Stimulated activated CD4-positive, alpha-beta T cell treated with anti-CD3 and anti-CD28 coated beads, Interleukin-15, amount 100 ng/mL, for 48 hours (primary cell): ENCODE measurements around the gene NCKAP5.

ENCODE experiments used
- DNase-seq, 2 donors: peaks; one replicate each; pipeline ENCODE4 v3.0.0-alpha.2; 2020; ENCODE audit warnings: low read depth in 2 of 2

Gene NCKAP5

DNA sequence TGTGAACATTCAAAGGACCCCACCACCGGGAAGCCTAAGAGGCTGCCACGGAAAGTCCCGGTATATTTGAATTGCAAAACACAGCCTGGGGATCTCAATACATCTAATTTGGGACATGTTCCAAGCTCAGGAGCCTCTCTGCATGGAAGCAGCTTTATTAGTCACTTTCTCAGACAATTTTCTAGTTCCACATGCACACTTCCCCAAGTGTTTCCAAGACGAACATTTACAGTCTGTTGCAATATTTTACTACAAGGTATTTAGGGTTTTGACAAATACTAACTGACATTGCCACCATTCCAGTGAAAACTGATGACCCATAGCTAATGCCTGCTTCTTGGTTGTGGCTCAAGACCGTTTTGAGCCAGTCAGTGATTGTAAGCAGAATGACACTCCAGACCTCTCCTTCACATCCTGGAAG, 145.3 kb downstream of the NCKAP5 start:
- DNase-seq = no peak

DNA sequence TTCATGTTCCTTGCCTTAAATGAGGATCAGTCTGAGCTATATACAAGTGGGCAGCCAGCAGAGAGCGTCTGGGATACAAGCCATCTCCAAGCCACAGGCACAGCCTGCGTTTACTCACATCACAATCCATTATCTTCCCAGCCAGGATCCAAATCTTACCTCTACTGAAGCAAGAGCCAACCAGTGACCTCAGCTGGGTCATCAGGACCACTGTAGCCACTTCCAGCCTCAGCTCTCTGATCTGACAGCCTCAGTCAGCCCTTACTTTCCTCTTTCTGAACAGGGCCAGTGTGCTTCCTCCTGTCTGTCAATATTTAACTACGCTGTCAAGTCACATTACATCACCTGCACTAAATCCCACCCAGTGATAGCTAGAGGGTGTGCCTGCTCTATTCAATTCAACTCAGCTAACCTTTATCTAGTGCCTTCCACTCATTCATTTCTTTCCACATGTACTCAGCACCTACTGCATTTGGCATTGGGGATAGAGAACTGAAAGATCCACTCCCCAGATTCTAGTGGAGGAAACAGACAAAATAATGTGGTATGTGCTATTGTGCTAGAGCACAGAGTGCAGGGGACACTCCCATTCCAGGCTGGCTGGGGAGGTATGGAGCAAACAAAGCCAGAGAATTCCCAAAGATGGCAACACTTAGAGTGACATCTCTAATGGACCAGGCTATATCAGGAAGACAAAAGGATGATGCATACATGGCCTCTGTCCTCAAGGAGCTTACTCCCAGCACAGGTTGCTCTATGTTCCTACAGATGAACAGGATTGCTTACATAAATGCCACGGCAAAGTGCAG, 146.5 kb downstream of the NCKAP5 start:
- DNase-seq = no peak

DNA sequence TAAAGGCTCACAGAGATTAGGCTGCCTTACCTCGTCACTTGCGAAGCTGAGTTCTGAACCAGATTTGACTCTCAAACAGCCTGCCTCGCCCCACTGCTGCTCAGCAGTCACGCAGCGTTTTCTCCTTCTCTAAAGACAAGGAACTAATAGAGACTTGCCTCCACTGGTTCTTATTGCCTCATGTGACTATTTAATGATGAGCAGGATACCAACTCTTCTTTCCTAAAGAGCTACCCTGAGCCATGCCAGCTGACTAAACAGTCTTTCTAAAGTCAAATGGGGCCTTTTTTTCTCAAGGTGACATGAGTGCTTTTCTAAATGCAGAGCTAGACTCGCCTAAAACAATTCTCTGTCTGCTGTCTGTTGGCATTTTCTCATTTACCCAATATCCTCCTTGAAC, 147.5 kb downstream of the NCKAP5 start:
- no peak for DNase-seq

DNA sequence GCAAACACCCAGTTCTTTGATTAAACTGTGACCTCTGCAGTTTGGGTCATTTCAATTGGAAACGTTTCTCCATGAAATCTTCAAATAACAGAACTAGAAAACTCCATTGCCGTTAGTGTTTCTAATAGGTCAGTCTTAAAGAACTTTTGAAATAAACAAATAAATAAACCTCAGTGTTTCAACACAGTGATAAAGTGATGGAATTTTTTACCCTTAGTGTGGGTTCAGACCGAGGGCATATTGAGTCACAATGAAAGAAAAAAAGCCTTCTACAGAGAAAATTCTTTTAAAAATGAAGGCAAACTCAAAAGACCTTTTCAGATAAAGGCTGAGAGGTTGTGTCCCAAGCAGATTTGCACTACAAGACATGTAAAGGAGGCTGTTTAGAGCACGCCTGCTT, 149.6 kb downstream of the NCKAP5 start:
- DNase-seq = no peak

DNA sequence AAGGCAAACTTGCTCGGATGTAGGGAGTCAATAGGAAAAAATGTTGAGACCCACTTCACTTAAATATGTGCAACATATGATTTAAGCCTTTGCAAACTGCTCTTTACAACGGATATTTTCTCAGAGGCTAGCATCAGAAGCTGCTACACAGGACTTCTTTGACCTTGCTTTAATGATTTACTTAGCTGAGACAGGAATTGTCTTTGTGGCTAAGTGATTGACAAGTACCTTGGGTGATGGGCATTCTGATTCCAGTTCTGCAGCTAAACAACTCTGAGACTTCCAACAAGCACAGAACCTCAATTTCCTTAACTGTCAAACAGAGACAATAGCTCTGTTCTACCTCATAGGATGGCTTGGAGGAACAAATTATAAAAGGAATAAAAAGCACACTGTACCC, 150.2 kb downstream of the NCKAP5 start:
- DNase-seq = no peak

DNA sequence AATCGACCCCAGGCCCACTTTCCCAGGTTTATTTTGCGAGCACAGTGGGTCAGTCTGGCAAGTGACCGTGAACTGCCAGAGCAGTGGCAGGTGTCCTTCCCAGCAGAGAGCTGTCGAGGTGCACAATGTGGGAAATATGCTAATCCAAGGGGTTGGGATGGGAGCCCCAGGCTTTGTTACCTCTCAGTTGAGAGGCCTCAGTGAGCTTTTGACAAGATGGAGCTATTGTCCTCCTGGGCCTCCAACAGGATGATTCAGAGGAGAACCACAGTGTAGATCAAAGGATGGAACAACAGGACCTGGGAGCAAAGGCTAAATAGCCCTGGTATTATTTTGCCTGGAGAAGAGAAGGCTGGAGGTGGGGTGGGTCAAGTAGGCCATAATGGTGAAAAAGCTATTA, 150.8 kb downstream of the NCKAP5 start:
- DNase-seq = no peak

DNA sequence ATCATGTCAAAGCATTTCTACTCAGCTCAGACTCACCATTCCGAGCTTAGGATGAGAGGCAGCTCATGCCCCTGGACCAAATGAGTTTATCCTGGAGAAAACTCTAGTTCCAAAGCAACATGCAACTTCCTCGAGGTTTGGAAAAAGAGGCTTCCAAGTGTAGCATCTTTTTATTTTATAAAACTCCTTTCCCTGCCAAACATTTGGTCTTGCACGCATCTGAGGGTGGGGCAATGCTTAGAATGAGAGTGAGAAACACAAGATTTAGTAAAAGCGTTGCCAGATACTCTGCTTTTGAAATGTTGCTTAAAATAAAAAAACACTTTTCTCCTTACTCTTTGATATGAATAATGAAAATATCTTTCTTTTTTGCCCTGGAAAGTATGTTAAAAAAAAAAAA, 151.5 kb downstream of the NCKAP5 start:
- DNase-seq = no peak

DNA sequence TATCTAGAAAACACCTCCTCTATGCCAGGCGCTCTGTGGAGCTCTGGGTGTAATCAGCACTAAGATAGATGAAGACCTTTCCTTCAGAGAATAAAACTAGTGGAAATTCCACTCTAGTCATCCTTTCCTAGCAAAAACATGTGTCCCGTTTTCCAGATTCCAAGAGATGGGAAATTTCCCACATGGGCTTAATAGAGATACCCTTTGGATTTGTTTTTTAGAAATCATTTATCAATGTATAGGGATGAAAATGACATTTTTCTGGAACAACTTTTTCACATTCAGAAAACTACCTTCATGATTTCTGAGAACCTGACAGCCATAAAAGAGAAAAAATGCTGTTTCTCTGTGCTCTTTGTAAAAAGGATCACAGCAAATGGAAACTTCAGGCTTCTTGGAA, 152.1 kb downstream of the NCKAP5 start:
- DNase-seq = no peak

DNA sequence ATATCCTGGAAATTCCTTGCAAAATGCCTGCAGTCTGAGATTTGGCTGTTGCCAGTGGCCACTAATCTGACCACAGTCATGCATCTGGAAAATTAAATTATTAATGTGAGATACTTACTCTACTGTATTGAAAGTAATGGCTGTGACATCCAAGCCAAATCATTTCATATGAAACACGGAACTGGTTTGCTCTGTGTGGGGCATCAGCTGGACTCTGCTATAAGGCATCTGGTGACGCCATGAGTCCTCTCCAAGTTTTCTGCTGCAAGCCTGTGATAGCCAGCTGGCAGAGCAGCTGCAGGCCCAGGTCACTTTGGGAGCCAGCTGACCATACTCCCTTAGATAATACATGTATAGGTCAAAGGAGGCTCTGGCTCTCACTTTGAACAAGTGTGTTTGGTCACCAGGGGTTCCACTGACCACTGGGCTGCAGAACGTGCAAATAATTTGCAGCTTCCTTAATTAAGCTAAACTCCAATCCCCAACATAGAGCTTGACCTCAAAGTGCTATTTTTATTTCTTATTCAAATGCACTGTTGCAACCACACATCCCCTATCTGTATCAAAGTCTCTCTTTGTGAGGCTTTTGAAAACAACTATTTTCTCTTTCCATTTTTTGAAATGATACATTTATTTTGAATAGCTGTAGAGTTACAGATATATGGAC, 152.9 kb downstream of the NCKAP5 start:
- no peak for DNase-seq

DNA sequence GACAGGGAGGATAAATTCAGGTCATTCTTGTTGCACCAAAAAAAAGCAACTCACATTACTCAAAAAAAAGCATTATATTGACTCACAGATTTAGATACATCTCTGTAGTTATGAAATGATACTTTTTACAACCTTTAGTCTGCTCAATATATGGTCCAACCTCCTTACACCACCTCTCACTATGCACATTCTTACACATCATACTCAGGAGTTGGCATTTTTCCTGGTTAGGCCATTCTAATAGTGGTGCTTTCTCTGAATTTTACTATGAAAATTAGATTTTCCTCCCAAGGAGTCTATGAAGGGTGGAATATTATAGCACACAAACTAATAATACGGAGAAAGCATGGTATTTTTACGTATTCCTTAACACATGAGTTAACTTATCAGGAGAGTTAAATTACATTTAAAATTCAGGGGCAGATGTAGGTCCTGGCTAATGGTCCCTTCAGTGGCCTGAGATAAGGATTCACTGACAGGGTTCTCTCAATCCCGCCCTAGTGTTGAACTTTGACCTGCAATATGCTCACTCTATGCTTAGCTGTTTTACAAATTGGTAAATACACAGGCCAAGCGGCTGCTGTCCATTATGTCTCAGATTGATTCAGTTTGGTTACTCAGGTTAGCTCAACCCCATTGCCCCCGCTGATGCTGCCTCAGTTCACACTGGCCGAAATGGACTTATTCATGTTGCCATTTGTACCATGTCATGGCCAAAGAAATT, 153.6 kb downstream of the NCKAP5 start:
- no peak for DNase-seq

DNA sequence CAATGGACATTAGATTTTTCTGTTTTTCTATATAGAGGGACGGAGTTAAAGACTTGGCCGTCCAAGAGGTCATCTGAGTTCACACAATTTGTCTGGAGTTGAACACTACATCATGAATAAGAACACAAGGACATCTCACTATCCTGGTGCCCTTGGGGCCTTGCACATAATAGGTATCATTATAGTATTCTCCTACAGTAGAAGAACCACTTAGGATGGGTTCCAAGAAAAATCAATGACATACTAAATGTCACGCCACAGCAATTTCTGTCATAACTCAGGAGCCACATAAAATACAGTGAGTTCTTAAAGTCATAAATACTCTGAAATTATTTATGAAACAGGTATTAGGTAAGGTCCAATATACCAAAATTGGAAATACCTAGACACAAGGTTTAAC, 154.4 kb downstream of the NCKAP5 start:
- DNase-seq = no peak

DNA sequence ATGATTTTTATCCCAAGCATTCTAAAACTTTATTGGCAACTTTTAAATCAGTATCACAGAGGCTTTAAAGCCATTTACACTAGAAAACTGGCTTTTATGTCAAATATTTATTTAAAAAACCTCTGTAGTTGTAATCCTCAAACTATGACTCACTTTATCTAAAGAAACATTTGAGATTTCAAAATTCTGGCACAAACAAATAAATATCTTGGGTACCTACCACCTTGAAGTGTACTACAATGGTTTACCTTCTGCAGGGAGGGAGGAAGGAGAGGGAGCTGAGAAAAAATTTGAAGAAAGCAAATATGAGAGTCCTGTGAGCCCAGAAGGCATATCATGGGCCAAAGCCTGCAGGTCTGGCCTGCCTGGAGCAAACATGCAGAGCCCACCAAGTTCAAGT, 155.6 kb downstream of the NCKAP5 start:
- DNase-seq = no peak

DNA sequence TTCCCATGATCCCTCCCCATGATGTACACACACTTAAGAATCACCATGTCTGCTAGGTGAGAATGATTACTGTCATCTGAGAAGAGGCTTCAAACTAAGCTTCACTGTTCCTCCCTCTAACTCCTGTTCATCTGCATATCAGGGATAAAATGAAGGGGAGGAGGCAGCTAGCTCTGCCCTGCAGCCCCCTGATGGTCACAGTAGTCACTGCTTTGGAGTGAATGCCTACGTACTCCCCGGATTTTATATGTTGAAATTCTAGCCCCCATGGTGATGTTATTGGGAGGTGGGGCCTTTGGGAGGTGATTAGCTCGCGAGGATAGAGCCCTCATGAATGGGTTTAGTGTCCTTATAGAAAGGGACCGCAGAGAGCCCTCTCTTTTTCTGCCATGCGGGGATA, 156.4 kb downstream of the NCKAP5 start:
- DNase-seq = no peak

DNA sequence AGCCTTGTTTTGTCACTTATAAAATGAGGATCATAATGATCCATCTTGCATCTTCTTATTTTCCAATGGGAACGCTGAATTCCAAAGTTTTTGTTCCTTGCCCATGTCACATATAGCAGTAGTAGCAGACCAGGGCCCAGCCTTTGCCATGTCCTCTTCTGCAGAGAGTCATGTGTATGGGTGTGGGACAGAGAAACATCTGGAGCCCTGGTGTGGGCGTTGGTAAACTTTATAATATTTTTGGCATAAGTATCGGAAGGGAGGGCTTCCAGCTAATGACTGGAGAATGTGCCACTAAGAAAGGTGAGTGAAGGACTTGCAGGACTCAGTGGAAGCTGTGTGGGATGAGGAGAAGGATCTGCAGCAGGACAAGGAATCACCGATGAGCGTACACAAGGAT, 157.2 kb downstream of the NCKAP5 start:
- no peak for DNase-seq

DNA sequence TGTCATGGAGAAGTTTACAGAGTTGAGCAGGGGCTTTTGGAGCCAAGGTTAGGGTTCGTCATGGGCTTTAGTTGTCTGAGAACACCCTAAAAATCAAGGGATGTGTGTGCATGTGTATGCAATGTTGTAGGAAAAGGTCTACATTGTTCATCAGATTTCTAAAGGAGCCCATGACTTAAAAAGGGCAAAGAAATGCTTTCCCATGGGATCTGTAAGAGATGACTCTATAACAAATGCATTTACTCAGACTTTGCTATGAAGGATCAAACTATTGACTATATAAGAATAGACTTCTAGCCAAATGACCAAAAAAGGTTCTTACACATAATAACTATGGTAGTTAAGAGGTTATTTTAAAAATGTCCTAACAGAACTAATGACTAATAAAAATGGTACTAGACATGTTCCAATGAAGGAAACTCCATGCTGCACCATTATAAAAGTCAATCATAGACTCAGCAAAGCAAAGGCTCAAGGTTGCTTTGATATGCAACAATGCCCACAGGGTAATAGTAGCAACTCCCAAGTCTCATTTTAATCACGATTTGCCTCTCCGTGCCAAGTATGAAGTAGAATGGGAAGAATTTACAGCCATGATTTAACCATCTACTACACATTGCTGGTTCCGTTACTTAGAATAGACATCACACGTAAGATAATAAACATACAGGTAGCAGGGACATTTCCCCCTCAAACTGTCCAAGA, 158.5 kb downstream of the NCKAP5 start:
- no peak for DNase-seq

DNA sequence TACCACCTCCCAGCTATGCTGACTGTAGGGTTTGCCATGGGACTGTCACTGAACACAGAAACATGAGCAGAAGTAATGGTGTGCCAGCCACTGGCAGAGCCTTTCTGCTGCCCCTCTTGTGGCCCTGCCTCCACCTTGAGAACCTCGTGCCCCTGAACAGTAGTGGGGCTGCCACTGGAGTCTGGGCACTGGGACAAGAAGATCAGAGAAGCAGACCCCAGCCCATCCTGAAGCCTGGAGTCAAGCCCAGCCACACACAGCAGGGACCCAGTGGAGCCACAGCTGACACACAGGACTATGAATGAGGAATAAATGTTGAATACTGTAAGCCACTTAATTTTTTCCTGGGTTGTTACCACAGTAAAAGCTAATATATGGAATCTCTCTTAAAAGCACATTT, 159.6 kb downstream of the NCKAP5 start:
- no peak for DNase-seq

DNA sequence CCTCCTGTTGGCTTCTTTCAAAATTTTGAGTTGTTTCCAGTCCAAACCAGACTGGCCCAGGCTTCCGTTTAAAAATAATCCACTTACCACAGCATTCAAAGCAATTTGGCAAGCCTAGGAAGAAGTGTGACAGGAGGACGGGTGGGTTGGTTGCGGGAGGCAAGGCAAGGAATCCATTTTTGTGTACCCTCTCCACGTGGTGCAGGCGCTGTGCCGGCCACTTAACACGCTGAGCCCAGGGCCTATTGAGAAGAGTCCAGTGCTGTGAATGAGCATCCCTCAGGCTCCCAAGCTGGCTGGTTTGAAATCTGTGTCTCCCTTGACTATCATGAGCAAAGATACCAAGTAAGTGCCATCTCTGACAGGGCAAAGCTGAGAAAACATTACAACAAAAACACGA, 160.9 kb downstream of the NCKAP5 start:
- DNase-seq = no peak

DNA sequence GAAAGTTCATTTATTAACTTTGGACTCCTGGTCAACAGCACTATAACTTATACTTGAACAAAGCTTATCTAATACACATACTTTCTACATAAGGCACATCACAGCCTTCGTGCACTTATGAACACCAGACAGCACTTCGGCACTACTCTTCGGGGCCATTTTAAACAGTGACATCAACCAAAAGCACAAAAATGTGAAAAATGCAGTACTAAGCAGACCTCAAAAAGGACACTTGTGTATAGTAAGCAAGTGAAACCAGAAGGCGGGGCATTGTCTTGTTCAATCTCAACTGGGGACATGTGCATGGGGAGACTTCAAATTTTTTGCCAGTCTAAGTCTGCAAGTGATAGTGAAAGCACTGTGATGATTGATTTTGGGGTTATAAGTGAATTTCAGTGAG, 163.0 kb downstream of the NCKAP5 start:
- no peak for DNase-seq

DNA sequence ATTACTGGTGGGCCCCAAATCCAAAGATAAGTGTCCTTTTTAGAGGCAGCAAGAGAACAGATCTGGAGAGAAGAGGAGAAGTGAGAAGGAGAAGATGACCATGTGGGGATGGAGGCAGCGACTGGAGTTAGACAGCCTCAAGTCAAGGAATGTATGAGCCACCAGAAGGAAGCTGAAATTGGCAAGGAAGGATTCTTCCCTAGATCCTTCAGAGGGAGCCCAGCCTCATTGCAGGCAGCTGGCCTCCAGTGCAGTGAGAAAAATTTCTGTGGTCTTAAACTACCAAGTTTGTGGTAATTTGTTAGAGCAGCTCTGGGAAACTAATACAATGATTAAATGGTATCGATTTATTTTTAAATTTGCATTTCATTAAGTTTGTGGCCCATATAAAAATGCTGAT, 167.9 kb downstream of the NCKAP5 start:
- DNase-seq = no peak

DNA sequence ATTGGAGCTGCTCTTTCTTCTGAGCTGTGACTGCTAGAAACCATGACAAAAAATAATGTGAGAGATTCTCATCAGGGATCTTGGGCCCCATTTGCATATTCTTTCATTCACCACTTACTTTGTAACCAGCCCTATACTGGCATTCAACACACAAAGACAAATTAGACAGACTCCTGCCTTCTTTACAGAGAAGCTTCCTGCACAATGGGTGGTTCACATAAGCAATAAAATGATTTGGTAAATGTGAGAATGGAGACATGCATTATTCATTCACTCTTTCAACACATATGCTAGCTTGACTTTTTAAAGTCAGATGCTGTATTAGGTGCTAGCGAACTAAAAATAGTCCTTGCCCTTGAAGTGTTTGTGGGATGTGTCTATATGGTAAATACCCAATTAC, 174.4 kb downstream of the NCKAP5 start:
- no peak for DNase-seq

DNA sequence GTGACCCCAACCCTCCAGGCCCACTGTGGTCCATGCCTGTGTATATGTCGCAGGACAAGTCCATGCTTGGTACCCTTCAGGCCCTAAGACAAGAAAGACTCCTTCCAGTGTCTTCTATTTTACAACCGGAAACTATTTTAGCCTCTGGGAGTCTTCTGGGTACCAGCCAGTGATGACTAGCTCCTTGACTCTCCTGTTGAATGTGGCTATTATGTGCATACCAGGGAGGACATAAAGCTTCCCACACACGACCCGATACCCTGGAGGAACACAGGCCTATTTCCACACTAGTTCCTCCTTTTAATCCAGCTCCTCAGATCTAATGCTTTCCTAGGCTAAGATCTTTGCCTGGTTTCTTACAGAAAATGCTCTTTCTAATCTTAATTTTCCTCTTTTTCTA, 178.1 kb downstream of the NCKAP5 start:
- no peak for DNase-seq

DNA sequence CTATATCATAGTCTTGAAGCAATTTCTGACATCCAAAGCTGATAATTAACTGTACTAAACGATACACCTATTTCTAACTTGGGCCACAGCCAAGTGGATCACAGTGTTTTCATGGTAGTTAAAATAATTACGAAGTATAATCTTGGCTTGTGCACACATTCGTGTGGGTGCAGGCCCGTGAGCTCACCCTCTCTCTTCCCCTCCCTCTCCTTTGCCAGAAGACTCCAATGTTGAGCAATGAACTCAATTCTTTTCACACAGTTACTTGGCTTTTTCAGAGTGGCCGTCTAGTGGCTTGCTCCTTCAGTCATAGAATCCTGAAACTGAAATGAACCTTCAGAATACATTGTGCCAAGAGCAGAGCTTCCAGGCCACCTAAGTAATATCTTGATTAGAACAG, 178.7 kb downstream of the NCKAP5 start:
- DNase-seq = no peak
